K562 (cell line): Measurements from ENCODE around the gene ATF4. TPM values are rescaled to one million over a fixed set of nuclear protein-coding genes. Genes with fewer than 3 reads are reported as not detected.

ENCODE experiments used
- BRD9 ChIP-seq: fragments of 450-650 bp; IDR thresholded peaks from 2 replicates; pipeline ENCODE4 v1.6.1; 2018; ENCODE audit warnings: low read depth; ENCODE audit not compliant: partially characterized antibody
- CBFA2T3 ChIP-seq: fragments of 450-650 bp; IDR thresholded peaks from 2 replicates; pipeline ENCODE4 v1.6.1; 2017
- CREBBP ChIP-seq: IDR thresholded peaks from one replicate; pipeline ENCODE4 v1.6.1; 2012; ENCODE audit warnings: low read depth, mild to moderate bottlenecking, control low read depth, inconsistent platforms, low read length
- EGR1 ChIP-seq: fragments of 450-650 bp; conservative IDR thresholded peaks from 2 replicates; pipeline ENCODE4 v1.6.1; 2017; ENCODE audit warnings: mild to moderate bottlenecking
- ERF ChIP-seq: fragments of 450-650 bp; formaldehyde crosslinking; IDR thresholded peaks from 2 replicates; pipeline ENCODE4 v1.4.0; 2020; ENCODE audit warnings: mild to moderate bottlenecking, mixed read lengths
- FOS ChIP-seq: IDR thresholded peaks from 3 replicates; pipeline ENCODE4 v1.6.1; 2011; ENCODE audit not compliant: insufficient read length; ENCODE audit errors: extremely low read depth
- FOXA3 ChIP-seq, 2 experiments: fragments of 450-650 bp in 1 of 2; sonication (generic) in 1 of 2; formaldehyde crosslinking; IDR thresholded peaks in 1 of 2; conservative IDR thresholded peaks in 1 of 2; 2 replicates each; pipeline versions ENCODE4 v1.4.0 to v1.8.0; 2020 to 2022; ENCODE audit warnings: mild to moderate bottlenecking in 2 of 2, missing genetic modification reagents in 1 of 2
- HNRNPLL ChIP-seq: fragments of 200-400 bp; formaldehyde crosslinking; IDR thresholded peaks from 2 replicates; pipeline ENCODE4 v1.6.1; 2017; ENCODE audit warnings: low read length, low read depth, mild to moderate bottlenecking; ENCODE audit not compliant: poor library complexity, severe bottlenecking
- KHSRP ChIP-seq: fragments of 450-650 bp; IDR thresholded peaks from 2 replicates; pipeline ENCODE4 v1.6.1; 2017
- NCOA2 ChIP-seq, 2 experiments: fragments of 450-650 bp; IDR thresholded peaks; 2 replicates each; pipeline ENCODE4 v1.6.1; 2018; ENCODE audit warnings: mild to moderate bottlenecking in 2 of 2, moderate library complexity in 1 of 2; ENCODE audit not compliant: partially characterized antibody in 2 of 2
- OTX1 ChIP-seq: fragments of 450-650 bp; formaldehyde crosslinking; IDR thresholded peaks from 2 replicates; pipeline ENCODE4 v1.4.0; 2022; ENCODE audit warnings: mild to moderate bottlenecking
- PYGO2 ChIP-seq: fragments of 450-650 bp; IDR thresholded peaks from 2 replicates; pipeline ENCODE4 v1.6.1; 2016; ENCODE audit warnings: mild to moderate bottlenecking, missing genetic modification characterization, moderate library complexity, missing compliant biosample characterization
- RBM14 ChIP-seq: fragments of 200-400 bp; formaldehyde crosslinking; IDR thresholded peaks from 2 replicates; pipeline ENCODE4 v1.6.1; 2018; ENCODE audit warnings: low read depth, mild to moderate bottlenecking, low read length, moderate library complexity, borderline replicate concordance; ENCODE audit not compliant: insufficient read depth
- RNF2 ChIP-seq: sonication (generic); IDR thresholded peaks from 2 replicates; pipeline ENCODE4 v1.6.1; 2016
- SIRT6 ChIP-seq: IDR thresholded peaks from one replicate; pipeline ENCODE4 v1.6.1; 2012; ENCODE audit warnings: low read depth, mild to moderate bottlenecking, control low read depth, inconsistent platforms, low read length, moderate library complexity
- SMARCA5 ChIP-seq: fragments of 450-650 bp; IDR thresholded peaks from 2 replicates; pipeline ENCODE4 v1.6.1; 2016
- SMC3 ChIP-seq: conservative IDR thresholded peaks from 2 replicates; pipeline ENCODE4 v1.6.1; 2011; ENCODE audit warnings: low read depth, low read length, improper control_type of control experiment; ENCODE audit not compliant: insufficient read depth
- TEAD4 ChIP-seq, 2 experiments: sonication (generic) in 1 of 2; formaldehyde crosslinking in 1 of 2; IDR thresholded peaks; 2 replicates each; pipeline versions ENCODE4 v1.6.1 to v1.8.0; 2012 to 2022; ENCODE audit warnings: borderline replicate concordance in 1 of 2, inconsistent platforms in 1 of 2, low read length in 1 of 2, mild to moderate bottlenecking in 1 of 2, missing genetic modification reagents in 1 of 2
- YY1 ChIP-seq, 3 experiments: IDR thresholded peaks; 2 replicates each; pipeline ENCODE4 v1.6.1; 2011; ENCODE audit warnings: low read length in 2 of 3, mild to moderate bottlenecking in 2 of 3, moderate library complexity in 2 of 3, borderline replicate concordance in 1 of 3, control low read depth in 1 of 3, low read depth in 1 of 3; ENCODE audit not compliant: insufficient read depth in 3 of 3, insufficient replicate concordance in 2 of 3, control insufficient read depth in 1 of 3, insufficient read length in 1 of 3; ENCODE audit errors: extremely low read depth in 1 of 3
- ZNF24 ChIP-seq: fragments of 450-650 bp; IDR thresholded peaks from 2 replicates; pipeline ENCODE4 v1.6.1; 2016
- polyA plus RNA-seq, 8 experiments: library from polyadenylated mRNA; depleted of rRNA in 4 of 8; stranded (reverse) in 5 of 8; unstranded in 3 of 8; fragments of >200 nt; fragmentation: Nextera tagmentation in 2 of 8; fragmentation: Illumina TruSeq in 1 of 8; extraction: Ambion mirVana in 2 of 8; extraction: Trizol in 1 of 8; gene quantifications; 2 replicates each; pipeline versions ENCODE4 v1.2.1 to v1.2.3, GENCODE V29; 2011 to 2014; ENCODE audit warnings: inconsistent platforms in 1 of 8, missing spikeins in 1 of 8
- total RNA-seq, 7 experiments: library from RNA; depleted of rRNA in 6 of 7; stranded (reverse); fragments of >200 nt in 6 of 7; fragmentation: Illumina TruSeq in 2 of 7; extraction: Trizol in 2 of 7; gene quantifications; 2 replicates each; pipeline versions ENCODE4 v1.2.1 to v1.2.3, GENCODE V29; 2011 to 2021; ENCODE audit warnings: low replicate concordance in 1 of 7
- TF ChIP-seq, protein P1 (sequence below): fragments of 450-650 bp; conservative IDR thresholded peaks from 2 replicates; pipeline ENCODE4 v1.6.1; 2016; ENCODE audit warnings: missing genetic modification characterization, low read depth, mild to moderate bottlenecking, missing compliant biosample characterization, moderate library complexity
- TF ChIP-seq, protein P2 (sequence below): fragments of 250-450 bp; sonication (Bioruptor Pico); IDR thresholded peaks from 2 replicates; pipeline ENCODE4 v1.5.1; 2021; ENCODE audit warnings: mild to moderate bottlenecking
- TF ChIP-seq, protein P3 (sequence below): fragments of 450-650 bp; IDR thresholded peaks from 2 replicates; pipeline ENCODE4 v1.6.1; 2016; ENCODE audit warnings: antibody characterized with exemption

Gene ATF4
- total and polyA plus RNA-seq, 9 of the 15 experiments (the other 6 are each of a cell fraction or from before 2014, with no cell fraction given): 93.1 to 723 (median 355) TPM

DNA sequence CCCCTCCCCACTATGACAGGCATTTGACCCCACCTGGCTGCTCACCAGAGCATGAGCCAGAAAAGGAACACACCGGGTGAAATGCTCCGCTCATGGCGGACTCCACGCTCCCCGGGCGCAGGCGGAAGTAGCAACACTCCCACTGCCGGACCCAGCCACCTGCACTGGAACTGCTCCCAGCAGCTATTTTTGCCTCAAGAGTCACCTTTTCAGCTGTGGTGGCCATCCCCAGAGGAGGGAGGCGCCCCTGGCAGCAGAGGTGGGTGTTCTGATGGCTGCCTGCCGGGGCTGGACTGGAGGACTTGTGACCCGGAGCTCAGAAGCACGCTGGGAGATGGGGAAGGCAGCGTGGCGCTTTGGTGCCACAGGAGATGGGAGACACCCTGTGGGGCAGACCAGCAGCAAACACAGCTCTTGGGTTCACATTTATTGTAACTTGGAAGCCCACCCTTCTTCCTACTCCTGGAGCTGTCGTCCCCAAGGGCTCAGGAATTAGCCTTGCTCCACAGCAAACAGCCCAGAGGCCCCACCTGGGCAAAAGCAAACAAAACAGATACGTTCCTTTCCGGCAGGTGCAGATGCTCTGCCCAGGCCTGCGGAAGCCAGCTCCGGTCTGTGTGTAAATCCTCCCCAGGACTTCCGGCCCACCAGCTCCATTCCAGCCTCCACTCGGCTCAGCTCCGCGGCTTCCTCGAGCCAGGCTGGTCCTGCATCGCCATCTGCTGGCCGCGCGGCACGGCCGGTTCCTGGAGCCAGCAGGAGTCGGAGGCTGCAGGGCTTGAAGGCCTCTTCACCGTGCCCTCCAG is 8.5 kb downstream of the ATF4 start (continued):
- TF ChIP-seq RBM14 (0 out of 2 replicates have a peak, but pooled peaks have one; percentile 43), SIRT6 (no peak), BRD9 (no peak), CBFA2T3 (0 out of 2 replicates have a peak, but pooled peaks have one; percentile 7), RNF2 (peak; percentile 41; the same call in 1 of the 2 replicates), YY1 (IDR thresholded peaks at IDR 0.05; ENCODE audit: borderline replicate concordance in 1 of 3, control insufficient read depth in 1 of 3, extremely low read depth in 1 of 3, insufficient read depth in 3 of 3, insufficient read length in 1 of 3, insufficient replicate concordance in 2 of 3, low read depth in 1 of 3, low read length in 2 of 3) (peak in 2 of 3 experiments; percentile 76 to 86), HNRNPLL (no peak), SMC3 (peak; percentile 97), SMARCA5 (no peak), CREBBP (no peak), TEAD4 (IDR thresholded peaks at IDR 0.05; ENCODE audit: low read length) (peak; percentile 57; the same call in 1 of the 2 replicates), TEAD4 (CRISPR knock-in tag; IDR thresholded peaks at IDR 0.05; ENCODE audit: borderline replicate concordance) (no peak), ZNF24 (peak; percentile 73; the same call in 1 of the 2 replicates), FOS (no peak), FOXA3 (CRISPR knock-in tag; conservative IDR thresholded peaks at IDR 0.05 in 1 of 2, IDR thresholded peaks at IDR 0.05 in 1 of 2) (no peak), PYGO2 (tag) (no peak), NCOA2 (IDR thresholded peaks at IDR 0.05; ENCODE audit: partially characterized antibody in 2 of 2) (no peak), KHSRP (no peak), ERF (CRISPR knock-in tag) (peak; percentile 78; the same call in 1 of the 2 replicates), OTX1 (CRISPR knock-in tag) (no peak), EGR1 (no peak)
- TF ChIP-seq, protein P1, sequence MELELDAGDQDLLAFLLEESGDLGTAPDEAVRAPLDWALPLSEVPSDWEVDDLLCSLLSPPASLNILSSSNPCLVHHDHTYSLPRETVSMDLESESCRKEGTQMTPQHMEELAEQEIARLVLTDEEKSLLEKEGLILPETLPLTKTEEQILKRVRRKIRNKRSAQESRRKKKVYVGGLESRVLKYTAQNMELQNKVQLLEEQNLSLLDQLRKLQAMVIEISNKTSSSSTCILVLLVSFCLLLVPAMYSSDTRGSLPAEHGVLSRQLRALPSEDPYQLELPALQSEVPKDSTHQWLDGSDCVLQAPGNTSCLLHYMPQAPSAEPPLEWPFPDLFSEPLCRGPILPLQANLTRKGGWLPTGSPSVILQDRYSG (tag): no peak
- TF ChIP-seq, protein P2, sequence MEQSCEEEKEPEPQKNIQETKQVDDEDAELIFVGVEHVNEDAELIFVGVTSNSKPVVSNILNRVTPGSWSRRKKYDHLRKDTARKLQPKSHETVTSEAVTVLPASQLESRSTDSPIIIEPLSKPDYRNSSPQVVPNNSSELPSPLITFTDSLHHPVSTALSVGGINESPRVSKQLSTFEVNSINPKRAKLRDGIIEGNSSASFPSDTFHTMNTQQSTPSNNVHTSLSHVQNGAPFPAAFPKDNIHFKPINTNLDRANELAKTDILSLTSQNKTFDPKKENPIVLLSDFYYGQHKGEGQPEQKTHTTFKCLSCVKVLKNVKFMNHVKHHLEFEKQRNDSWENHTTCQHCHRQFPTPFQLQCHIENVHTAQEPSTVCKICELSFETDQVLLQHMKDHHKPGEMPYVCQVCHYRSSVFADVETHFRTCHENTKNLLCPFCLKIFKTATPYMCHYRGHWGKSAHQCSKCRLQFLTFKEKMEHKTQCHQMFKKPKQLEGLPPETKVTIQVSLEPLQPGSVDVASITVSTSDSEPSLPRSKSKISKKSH: no peak
- TF ChIP-seq, protein P3, sequence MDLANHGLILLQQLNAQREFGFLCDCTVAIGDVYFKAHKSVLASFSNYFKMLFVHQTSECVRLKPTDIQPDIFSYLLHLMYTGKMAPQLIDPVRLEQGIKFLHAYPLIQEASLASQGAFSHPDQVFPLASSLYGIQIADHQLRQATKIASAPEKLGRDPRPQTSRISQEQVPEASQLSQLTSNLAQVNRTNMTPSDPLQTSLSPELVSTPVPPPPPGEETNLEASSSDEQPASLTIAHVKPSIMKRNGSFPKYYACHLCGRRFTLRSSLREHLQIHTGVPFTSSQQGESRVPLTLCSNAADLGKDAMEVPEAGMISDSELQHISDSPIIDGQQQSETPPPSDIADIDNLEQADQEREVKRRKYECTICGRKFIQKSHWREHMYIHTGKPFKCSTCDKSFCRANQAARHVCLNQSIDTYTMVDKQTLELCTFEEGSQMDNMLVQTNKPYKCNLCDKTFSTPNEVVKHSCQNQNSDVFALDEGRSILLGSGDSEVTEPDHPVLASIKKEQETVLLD: no peak
